ENCODE data around the gene TERT.
A peak's percentile ranks its signal among the peaks of the same experiment; 100 is the strongest.

Gene TERT

GRCh38 chr5:1317921-1318565 lies 23.2 kb upstream of the TERT start:
- DNase-seq: no peak

DNA sequence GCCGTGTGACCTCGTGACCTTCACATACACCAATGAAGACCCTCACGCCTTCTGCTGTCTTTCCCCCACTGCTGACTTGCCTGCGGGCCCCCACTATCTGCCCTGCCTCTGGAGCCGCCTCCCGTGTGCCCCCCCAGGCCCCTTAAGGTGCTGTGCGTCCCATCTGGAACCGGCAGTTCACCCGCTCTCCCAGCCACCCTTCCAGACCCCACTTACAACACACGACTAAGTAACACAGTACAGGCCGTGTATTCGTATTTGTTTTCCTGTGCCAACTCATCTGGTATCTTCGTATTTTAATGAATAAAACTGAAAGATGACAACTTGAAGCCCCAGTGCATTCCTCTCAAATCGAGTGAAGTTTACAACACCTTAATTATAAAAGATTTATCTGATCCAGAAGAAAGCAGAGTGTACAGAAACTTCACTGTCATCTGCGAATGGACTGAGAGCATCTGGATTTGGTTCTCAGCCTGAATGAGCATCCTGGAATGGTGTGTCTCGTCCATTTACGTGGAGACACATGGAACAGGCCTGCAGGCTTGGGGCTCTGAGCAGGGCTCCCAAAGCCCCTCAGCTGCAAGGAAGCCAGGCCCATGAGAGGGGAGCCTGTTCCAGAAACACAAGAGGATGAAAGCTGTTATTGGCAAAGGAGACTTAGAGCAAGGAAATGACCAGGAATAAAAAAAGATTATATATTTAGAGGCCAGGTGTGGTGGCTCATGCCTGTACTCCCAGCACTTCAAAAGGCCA lies 21.9 kb upstream of the TERT start:
- DNase-seq: no peak

DNA sequence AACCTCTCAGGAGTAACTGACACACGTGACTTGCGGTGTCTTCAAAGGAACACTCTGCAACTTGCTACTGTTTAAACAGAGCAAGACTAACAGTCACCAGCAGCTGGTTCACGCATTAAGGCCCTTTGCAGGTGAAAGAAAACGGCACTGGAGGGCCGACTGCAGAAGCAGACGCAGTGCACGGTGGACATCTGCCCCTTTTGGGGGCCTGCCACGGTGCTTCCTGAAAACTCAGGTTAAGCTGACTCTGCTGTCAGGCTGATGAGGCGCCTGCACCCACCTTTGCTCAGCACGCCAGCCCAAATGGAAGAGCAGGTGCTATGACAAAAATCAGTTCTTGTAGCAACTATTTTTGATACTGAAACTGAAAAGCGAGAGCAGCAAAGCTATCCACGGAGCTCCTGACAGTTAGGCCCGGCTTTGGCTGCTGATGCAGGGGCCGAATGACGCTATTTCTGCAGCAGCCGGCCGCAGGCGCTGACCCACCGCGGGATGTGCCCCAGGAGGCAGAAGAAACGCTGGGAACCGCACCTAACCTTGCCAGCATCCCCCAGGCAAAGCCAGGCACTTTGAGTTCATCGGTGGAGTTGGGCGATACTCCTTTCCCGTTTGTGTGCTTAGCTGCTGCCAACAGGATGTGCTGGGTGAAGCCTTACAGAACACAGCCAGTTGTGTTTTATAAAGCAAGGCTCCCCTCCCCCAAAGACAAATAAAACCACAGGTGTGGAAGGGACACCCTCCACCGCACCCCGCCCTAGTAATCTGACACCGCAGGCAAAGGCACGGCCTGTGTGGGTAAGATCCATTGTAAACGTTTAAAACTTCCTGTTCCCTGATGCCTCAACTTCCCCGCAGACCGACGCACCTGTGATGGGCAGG lies 21.1 kb upstream of the TERT start:
- peak; percentile 96 for DNase-seq

- DNase-seq: no peak
Observed at GRCh38 chr5:1315018-1315708, 20.3 kb upstream of the TERT start.

DNA sequence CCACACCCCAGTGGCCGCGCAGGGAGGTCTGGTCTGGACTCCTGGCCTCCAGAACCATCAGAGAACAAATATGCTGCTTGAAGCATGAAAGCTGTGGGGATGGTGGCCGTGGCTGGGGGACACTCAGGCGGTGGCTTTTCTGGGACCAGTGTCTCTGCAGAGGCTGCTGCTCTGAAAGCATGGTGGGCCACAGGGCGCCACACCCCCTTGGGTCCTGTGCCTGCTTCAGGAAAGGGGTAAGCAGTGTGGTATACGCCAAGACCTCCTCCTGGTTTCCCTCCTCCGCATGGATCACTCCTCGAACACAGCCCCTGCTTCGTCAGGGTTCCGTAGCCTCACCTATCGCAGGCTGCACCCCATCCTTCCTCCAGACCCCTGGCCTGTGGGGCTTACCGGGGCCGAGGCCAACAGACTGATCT lies 19.7 kb upstream of the TERT start:
- no peak for DNase-seq

DNA sequence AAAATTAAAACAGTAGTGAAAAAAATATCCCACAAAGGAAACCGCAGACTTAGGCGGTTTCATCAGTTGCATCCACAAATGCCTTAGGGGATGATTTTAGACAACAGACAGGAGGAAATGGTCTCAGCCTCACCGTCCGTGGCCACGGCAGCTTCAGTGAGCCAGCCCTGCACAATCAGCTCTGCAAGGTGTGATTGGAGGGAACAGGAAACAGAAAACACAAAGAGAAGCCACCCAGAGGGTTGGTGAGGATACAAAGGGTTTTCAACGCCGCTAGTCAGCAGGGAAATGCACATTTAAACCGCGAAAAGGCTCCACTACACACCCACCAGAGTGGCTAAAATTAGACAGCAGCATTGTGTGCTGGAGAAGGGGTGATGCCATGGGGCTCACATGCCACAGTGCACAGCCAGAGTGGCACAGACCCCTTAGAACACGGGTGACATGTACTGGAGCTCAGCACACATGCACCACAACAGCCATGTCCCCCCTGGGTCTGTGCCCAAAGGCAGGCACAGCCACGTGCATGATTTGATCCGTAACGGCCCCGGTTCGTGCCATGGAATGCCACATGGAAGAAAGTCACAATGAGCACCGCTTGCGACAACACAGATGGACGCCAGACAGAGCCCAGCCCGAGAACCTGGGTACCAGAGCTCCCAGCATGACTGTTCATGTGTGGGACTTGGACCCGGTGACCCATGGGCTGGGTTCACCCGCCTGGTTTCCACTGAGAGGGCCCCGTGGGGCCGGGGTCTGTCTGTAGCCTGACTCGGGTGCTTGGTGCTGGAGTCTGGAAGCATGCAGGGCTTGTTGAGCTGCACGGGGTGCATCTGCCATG lies 18.3 kb upstream of the TERT start:
- DNase-seq: no peak

DNA sequence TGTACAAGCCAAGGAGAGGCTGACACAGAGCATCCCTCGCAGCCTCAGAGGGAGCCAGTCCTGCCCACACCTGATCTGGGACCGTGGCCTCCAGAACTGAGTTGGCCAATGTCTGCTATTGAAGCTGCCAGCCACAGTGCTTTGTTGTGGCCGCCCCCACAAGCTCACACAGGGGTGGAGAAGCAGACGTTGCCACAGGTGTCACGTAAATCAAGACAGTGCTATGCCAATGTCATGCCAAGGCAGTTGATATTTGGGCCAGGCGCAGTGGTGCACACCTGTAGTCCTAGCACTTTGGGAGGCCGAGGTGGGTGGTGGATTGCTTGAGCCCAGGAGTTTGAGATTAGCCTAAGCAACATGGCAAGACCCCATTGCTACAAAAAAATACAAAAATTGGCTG lies 17.3 kb upstream of the TERT start:
- DNase-seq: no peak

GRCh38 chr5:1311439-1312055 lies 16.7 kb upstream of the TERT start:
- no peak for DNase-seq

- no peak for DNase-seq
Observed at GRCh38 chr5:1310118-1310517, 15.2 kb upstream of the TERT start.

DNA sequence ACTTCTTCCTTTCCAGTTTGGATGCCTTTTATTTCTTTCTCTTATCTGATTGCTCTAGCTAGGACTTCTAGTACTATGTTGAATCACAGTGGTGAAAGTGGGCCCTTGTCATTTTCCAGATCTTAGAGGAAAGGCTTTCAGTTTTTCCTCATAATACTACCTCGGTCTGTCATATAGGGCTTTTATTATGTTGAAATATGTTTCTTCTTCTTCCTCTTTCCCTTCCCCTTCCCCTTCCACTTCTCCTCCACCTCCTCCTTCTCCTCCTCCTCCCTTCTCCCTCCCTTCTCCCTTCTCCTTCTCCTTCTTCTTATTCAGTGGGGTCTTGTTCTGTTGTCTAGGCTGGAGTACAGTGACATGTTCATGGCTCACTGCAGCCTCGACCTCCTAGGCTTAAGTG lies 9.2 kb upstream of the TERT start:
- DNase-seq: no peak

- DNase-seq: no peak
Observed at GRCh38 chr5:1302258-1302657, 7.4 kb upstream of the TERT start.

- DNase-seq: no peak
Observed at GRCh38 chr5:1300581-1301083, 5.8 kb upstream of the TERT start.

DNA sequence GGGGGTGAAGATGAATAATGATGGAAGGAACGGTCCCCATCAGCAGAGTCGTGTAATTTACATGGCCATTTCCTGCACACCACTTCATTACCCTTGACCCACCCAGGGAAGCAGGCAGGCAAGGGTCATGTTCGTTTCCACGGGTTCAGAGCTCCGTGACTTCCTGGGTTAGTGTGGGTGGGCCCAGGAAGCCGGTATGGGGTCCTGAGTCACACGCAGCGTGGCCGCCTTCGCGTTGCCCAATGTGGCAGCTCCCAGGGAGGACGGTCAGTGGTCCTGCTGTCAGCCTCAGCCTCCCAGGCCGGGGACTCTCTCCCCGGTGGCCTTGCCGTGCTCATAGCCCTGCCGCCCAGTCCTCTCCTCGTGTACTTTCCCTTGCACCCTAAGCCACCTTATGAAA lies 5.1 kb upstream of the TERT start:
- no peak for DNase-seq

GRCh38 chr5:1299511-1299850 lies 4.6 kb upstream of the TERT start:
- no peak for DNase-seq

- DNase-seq: no peak
Observed at GRCh38 chr5:1298723-1299510, 4.0 kb upstream of the TERT start.

DNA sequence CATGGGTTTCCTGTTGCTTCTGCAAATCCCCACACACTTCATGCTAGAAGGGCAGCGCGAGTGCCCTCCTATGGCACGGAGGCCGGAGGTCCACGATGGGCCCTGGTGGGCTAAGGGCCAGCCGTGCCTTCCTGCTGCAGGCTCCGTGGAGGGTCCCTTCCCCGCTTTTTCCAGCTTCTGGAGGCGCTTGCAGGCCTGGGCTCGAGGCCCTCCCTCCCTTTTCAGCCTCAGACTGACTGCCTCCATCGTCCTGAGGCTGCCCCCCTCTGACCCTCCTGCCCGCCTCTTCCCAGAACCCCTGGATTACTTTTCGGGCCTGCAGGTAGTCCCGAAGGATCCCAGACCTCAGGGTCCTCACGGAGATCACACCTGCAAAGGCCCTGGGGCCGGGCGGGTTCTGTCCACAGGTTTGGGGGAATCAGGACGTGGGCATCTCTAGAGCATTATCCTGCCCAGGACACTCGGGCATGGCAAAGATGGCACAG lies 3.2 kb upstream of the TERT start:
- no peak for DNase-seq

- DNase-seq: no peak
Observed at GRCh38 chr5:1297243-1297642, 2.4 kb upstream of the TERT start.

DNA sequence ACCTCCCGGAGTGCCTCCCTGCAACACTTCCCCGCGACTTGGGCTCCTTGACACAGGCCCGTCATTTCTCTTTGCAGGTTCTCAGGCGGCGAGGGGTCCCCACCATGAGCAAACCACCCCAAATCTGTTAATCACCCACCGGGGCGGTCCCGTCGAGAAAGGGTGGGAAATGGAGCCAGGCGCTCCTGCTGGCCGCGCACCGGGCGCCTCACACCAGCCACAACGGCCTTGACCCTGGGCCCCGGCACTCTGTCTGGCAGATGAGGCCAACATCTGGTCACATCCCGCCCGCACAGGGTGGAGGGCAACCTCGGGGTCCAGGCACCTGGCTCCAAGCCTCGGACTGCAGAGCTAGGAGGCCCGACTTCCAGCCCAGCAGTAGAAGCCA lies 776 bp upstream of the TERT start:
- DNase-seq: no peak

- DNase-seq: no peak
Observed at GRCh38 chr5:1294206-1294834, 548 bp downstream of the TERT start.

Measured in NCI-H510A (cell line).